Activated CD4-positive, alpha-beta T cell treated with anti-CD3 and anti-CD28 coated beads, Interleukin-2, amount 10 ng/mL, durations not matched to agents 7 days and 5 days (primary cell): Measurements from ENCODE around the gene RNASE12. TPM values are rescaled to one million over a fixed set of nuclear protein-coding genes. Genes with fewer than 3 reads are reported as not detected.
"Not testable (repeated sequence)": the region's sequence is repeated elsewhere in the genome, so short reads cannot be mapped to it uniquely, and the experiment has no call there.

Experiments
- CTCF ChIA-PET: fragments of 350-600 bp; sonication (Branson Sonifier 250); formaldehyde crosslinking; loops from one replicate; lab custom pipeline; 2021; ENCODE audit warnings: antibody characterized with exemption; lab: Charles Lee
- POLR2A ChIA-PET: fragments of 350-600 bp; sonication (Branson Sonifier 250); formaldehyde crosslinking; loops from one replicate; lab custom pipeline; 2021; ENCODE audit warnings: antibody characterized with exemption; lab: Charles Lee
- DNase-seq: peaks from one replicate; pipeline ENCODE4 v3.0.0-alpha.2; 2020
- H3K27ac Mint-ChIP-seq: one replicate; pipeline ENCODE4 v1.8.0; 2021; ENCODE audit warnings: mild to moderate bottlenecking, moderate library complexity, mixed read lengths
- H3K27me3 Mint-ChIP-seq: one replicate; pipeline ENCODE4 v1.8.0; 2021; ENCODE audit warnings: mixed read lengths
- H3K36me3 Mint-ChIP-seq: one replicate; pipeline ENCODE4 v1.8.0; 2021; ENCODE audit warnings: low read depth, mixed read lengths
- H3K4me1 Mint-ChIP-seq: one replicate; pipeline ENCODE4 v1.8.0; 2021; ENCODE audit warnings: mixed read lengths
- H3K4me3 Mint-ChIP-seq: one replicate; pipeline ENCODE4 v1.8.0; 2021; ENCODE audit warnings: mild to moderate bottlenecking, moderate library complexity, mixed read lengths
- H3K9me3 Mint-ChIP-seq: one replicate; pipeline ENCODE4 v1.8.0; 2021; ENCODE audit warnings: mixed read lengths
- total RNA-seq, 2 experiments: library from RNA; stranded (reverse); gene quantifications; one replicate each; pipeline ENCODE4 v1.2.3, GENCODE V29; 2021

RNASE12 gene
- total RNA-seq, 2 experiments from 2014 or later, result not detected

- POLR2A ChIA-PET, result interaction anchor here (0.6 kb wide), 2 partner anchors 282 to 331 kb away, joined by 3 to 4 read pairs; no protein-coding TSS in a partner anchor
- CTCF ChIA-PET, result interaction anchor here (0.9 to 2.3 kb wide), 9 partner anchors 12 to 281 kb away, joined by 3 to 14 read pairs (median 4); partner anchors contain the start of genes RNASE11 and RNASE4
- H3K4me3 Mint-ChIP-seq, result no peak overlapping the region
- peak; percentile 61 for DNase-seq
- H3K27ac Mint-ChIP-seq, result no peak overlapping the region
- no peaks in the 10 kb centered on the region for H3K9me3 Mint-ChIP-seq
- no peaks in the 10 kb centered on the region for H3K36me3 Mint-ChIP-seq
- no peaks in the 10 kb centered on the region for H3K27me3 Mint-ChIP-seq
- peaks cover 12% of the 10 kb centered on the region for H3K4me1 Mint-ChIP-seq
These were observed 19.0 kb upstream of the RNASE12 start for GRCh38 chr14:20610002-20610765.

- CTCF ChIA-PET, result interaction anchor here (0.7 to 2.3 kb wide), 11 partner anchors 13 to 288 kb away, joined by 3 to 14 read pairs (median 4); partner anchors contain the start of genes RNASE11 and RNASE4
- POLR2A ChIA-PET, result no interaction called here
- H3K9me3 Mint-ChIP-seq, result no peaks in the 10 kb centered on the region
- peak; percentile 68 for DNase-seq
- H3K27ac Mint-ChIP-seq, result no peak overlapping the region
- H3K36me3 Mint-ChIP-seq, result no peaks in the 10 kb centered on the region
- H3K4me1 Mint-ChIP-seq, result peaks cover 10% of the 10 kb centered on the region
- H3K27me3 Mint-ChIP-seq, result no peaks in the 10 kb centered on the region
- H3K4me3 Mint-ChIP-seq, result no peak overlapping the region
These were observed 18.2 kb upstream of the RNASE12 start for GRCh38 chr14:20609215-20610001.

- no peak overlapping the region for H3K27ac Mint-ChIP-seq
- no peak for DNase-seq
- no peaks in the 10 kb centered on the region for H3K9me3 Mint-ChIP-seq
- POLR2A ChIA-PET, result interaction anchor here (0.6 kb wide), 1 partner anchor 78 kb away, joined by 3 read pairs; no protein-coding TSS in a partner anchor
- H3K4me1 Mint-ChIP-seq, result peaks cover 10% of the 10 kb centered on the region
- CTCF ChIA-PET, result interaction anchor here (0.7 to 1.0 kb wide), 2 partner anchors 193 to 282 kb away, joined by 3 read pairs; no protein-coding TSS in a partner anchor
- no peaks in the 10 kb centered on the region for H3K27me3 Mint-ChIP-seq
- H3K4me3 Mint-ChIP-seq, result no peak overlapping the region
- no peaks in the 10 kb centered on the region for H3K36me3 Mint-ChIP-seq
These were observed 17.4 kb upstream of the RNASE12 start for GRCh38 chr14:20608383-20609110.

- Mint-ChIP-seq H3K9me3 (no peaks in the 10 kb centered on the region), H3K36me3 (no peaks in the 10 kb centered on the region), H3K27ac (no peak overlapping the region), H3K4me3 (no peak overlapping the region), H3K4me1 (peaks cover 10% of the 10 kb centered on the region), H3K27me3 (no peaks in the 10 kb centered on the region)
- DNase-seq, result no peak
- ChIA-PET POLR2A (no interaction called here), CTCF (interaction anchor here (1.0 to 1.2 kb wide), 2 partner anchors 192 to 194 kb away, joined by 3 to 4 read pairs; no protein-coding TSS in a partner anchor)
These were observed 16.4 kb upstream of the RNASE12 start for GRCh38 chr14:20607617-20608016.

- H3K4me1 Mint-ChIP-seq, result peaks cover 10% of the 10 kb centered on the region
- ChIA-PET POLR2A (no interaction called here), CTCF (interaction anchor here (0.6 to 1.2 kb wide), 3 partner anchors 28 to 279 kb away, joined by 3 to 4 read pairs (median 3); no protein-coding TSS in a partner anchor)
- no peaks in the 10 kb centered on the region for H3K27me3 Mint-ChIP-seq
- H3K4me3 Mint-ChIP-seq, result no peak overlapping the region
- H3K9me3 Mint-ChIP-seq, result no peaks in the 10 kb centered on the region
- DNase-seq, result no peak
- peak overlapping the region; percentile 58 for H3K27ac Mint-ChIP-seq
- H3K36me3 Mint-ChIP-seq, result no peaks in the 10 kb centered on the region
These were observed 15.7 kb upstream of the RNASE12 start for GRCh38 chr14:20606902-20607242.

GRCh38 chr14:20606190-20606901 lies 15.2 kb upstream of the RNASE12 start:
- DNase-seq, result no peak
- peak overlapping the region; percentile 58 for H3K27ac Mint-ChIP-seq
- no peaks in the 10 kb centered on the region for H3K9me3 Mint-ChIP-seq
- ChIA-PET POLR2A (no interaction called here), CTCF (interaction anchor here (0.6 to 0.9 kb wide), 2 partner anchors 28 to 278 kb away, joined by 3 read pairs; no protein-coding TSS in a partner anchor)
- peaks cover 10% of the 10 kb centered on the region for H3K4me1 Mint-ChIP-seq
- H3K36me3 Mint-ChIP-seq, result no peaks in the 10 kb centered on the region
- no peaks in the 10 kb centered on the region for H3K27me3 Mint-ChIP-seq
- no peak overlapping the region for H3K4me3 Mint-ChIP-seq

- Mint-ChIP-seq H3K27me3 (no peaks in the 10 kb centered on the region), H3K4me3 (no peak overlapping the region), H3K36me3 (no peaks in the 10 kb centered on the region), H3K27ac (no peak overlapping the region), H3K4me1 (peaks cover 10% of the 10 kb centered on the region), H3K9me3 (no peaks in the 10 kb centered on the region)
- POLR2A ChIA-PET, result interaction anchor here (0.5 kb wide), 1 partner anchor 187 kb away, joined by 5 read pairs; no protein-coding TSS in a partner anchor
- DNase-seq, result no peak
- CTCF ChIA-PET, result no interaction called here
These were observed 12.9 kb upstream of the RNASE12 start for GRCh38 chr14:20603813-20604690.

- Mint-ChIP-seq H3K27me3 (no peaks in the 10 kb centered on the region), H3K27ac (no peak overlapping the region), H3K4me3 (no peak overlapping the region), H3K36me3 (no peaks in the 10 kb centered on the region), H3K9me3 (no peaks in the 10 kb centered on the region), H3K4me1 (peaks cover 4% of the 10 kb centered on the region)
- ChIA-PET CTCF (no interaction called here), POLR2A (no interaction called here)
- DNase-seq, result no peak
These were observed 11.4 kb upstream of the RNASE12 start for GRCh38 chr14:20602583-20602982.

GRCh38 chr14:20601522-20601921 lies 10.3 kb upstream of the RNASE12 start:
- no peak for DNase-seq
- ChIA-PET POLR2A (no interaction called here), CTCF (interaction anchor here (0.6 to 1.2 kb wide), 3 partner anchors 11 to 90 kb away, joined by 3 to 4 read pairs (median 3); no protein-coding TSS in a partner anchor)
- Mint-ChIP-seq H3K36me3 (no peaks in the 10 kb centered on the region), H3K27me3 (no peaks in the 10 kb centered on the region), H3K4me1 (no peaks in the 10 kb centered on the region), H3K27ac (no peak overlapping the region), H3K4me3 (no peak overlapping the region), H3K9me3 (no peaks in the 10 kb centered on the region)

- CTCF ChIA-PET, result interaction anchor here (1.6 kb wide), 1 partner anchor 16 kb away, joined by 7 read pairs; no protein-coding TSS in a partner anchor
These were observed 5.9 kb upstream of the RNASE12 start for GRCh38 chr14:20597108-20597507.

GRCh38 chr14:20595726-20596125 lies 4.5 kb upstream of the RNASE12 start:
- H3K9me3 Mint-ChIP-seq, H3K27ac Mint-ChIP-seq, DNase-seq, H3K4me3 Mint-ChIP-seq, CTCF ChIA-PET, H3K4me1 Mint-ChIP-seq, POLR2A ChIA-PET, H3K27me3 Mint-ChIP-seq, H3K36me3 Mint-ChIP-seq: not testable (repeated sequence)

More at GRCh38 chr14:20597108-20597507, 5.9 kb upstream of the RNASE12 start:
- Mint-ChIP-seq H3K36me3 (no peaks in the 10 kb centered on the region), H3K27ac (no peak overlapping the region), H3K4me3 (no peak overlapping the region), H3K4me1 (no peaks in the 10 kb centered on the region), H3K27me3 (no peaks in the 10 kb centered on the region), H3K9me3 (no peaks in the 10 kb centered on the region)
- POLR2A ChIA-PET, result no interaction called here
- no peak for DNase-seq
